ENCODE data around the gene SLC35C1. TPM values are rescaled to one million over a fixed set of nuclear protein-coding genes. Genes with fewer than 3 reads are reported as not detected.
A peak's percentile ranks its signal among the peaks of the same experiment; 100 is the strongest.

Gene SLC35C1
- total and polyA plus RNA-seq, 9 of the 15 experiments (the other 6 are each of a cell fraction or from before 2014, with no cell fraction given), result 0.65 to 13.1 (median 2.4) TPM

DNA sequence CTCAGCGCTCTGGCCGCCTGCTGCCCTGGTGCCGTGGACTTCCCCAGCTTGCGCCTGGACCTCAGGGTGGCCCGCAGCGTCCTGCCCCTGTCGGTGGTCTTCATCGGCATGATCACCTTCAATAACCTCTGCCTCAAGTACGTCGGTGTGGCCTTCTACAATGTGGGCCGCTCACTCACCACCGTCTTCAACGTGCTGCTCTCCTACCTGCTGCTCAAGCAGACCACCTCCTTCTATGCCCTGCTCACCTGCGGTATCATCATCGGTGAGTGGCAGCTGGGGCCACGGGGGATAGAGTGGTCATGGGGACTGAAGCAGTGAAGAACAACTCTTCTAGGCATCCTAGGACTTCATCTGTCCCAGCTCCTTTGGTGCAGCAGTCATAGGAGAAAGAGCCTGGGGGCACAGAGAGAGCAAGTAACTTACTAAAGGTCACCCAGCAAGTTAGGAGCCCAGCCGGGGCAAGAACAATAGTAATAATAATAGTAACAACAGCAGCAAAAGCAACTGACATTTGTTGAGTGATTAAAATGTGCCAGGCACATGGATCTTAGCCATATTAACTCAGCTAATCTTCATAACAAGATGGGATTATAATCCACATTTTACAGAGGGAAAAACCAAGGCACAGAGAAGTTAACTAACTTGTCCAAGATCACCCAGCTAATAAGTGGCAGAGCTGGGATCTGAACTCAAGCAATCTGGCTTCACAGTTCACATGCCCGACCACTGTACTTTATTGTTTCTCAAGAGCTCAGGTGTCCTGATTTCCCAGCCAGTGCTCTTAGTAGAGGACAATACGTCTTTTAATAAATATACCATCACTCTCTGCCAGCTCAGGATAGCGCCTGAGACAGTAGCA, 1.4 kb downstream of the SLC35C1 start (continued):
- no peak for TF ChIP-seq ELF4 (CRISPR knock-in tag; IDR thresholded peaks at IDR 0.05)
- no peak for TF ChIP-seq BCL6 (CRISPR knock-in tag; IDR thresholded peaks at IDR 0.05)
- no peak for TF ChIP-seq GATAD2A (IDR thresholded peaks at IDR 0.05)
- peak; percentile 75 for TF ChIP-seq BCOR (IDR thresholded peaks at IDR 0.05)
- TF ChIP-seq, protein P1, sequence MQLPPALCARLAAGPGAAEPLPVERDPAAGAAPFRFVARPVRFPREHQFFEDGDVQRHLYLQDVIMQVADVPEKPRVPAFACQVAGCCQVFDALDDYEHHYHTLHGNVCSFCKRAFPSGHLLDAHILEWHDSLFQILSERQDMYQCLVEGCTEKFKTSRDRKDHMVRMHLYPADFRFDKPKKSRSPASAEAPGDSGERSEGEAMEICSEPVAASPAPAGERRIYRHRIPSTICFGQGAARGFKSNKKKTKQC (CRISPR knock-in tag; IDR thresholded peaks at IDR 0.05), result peak; percentile 26; the same call in 1 of the 2 replicates
- TF ChIP-seq, protein P2, sequence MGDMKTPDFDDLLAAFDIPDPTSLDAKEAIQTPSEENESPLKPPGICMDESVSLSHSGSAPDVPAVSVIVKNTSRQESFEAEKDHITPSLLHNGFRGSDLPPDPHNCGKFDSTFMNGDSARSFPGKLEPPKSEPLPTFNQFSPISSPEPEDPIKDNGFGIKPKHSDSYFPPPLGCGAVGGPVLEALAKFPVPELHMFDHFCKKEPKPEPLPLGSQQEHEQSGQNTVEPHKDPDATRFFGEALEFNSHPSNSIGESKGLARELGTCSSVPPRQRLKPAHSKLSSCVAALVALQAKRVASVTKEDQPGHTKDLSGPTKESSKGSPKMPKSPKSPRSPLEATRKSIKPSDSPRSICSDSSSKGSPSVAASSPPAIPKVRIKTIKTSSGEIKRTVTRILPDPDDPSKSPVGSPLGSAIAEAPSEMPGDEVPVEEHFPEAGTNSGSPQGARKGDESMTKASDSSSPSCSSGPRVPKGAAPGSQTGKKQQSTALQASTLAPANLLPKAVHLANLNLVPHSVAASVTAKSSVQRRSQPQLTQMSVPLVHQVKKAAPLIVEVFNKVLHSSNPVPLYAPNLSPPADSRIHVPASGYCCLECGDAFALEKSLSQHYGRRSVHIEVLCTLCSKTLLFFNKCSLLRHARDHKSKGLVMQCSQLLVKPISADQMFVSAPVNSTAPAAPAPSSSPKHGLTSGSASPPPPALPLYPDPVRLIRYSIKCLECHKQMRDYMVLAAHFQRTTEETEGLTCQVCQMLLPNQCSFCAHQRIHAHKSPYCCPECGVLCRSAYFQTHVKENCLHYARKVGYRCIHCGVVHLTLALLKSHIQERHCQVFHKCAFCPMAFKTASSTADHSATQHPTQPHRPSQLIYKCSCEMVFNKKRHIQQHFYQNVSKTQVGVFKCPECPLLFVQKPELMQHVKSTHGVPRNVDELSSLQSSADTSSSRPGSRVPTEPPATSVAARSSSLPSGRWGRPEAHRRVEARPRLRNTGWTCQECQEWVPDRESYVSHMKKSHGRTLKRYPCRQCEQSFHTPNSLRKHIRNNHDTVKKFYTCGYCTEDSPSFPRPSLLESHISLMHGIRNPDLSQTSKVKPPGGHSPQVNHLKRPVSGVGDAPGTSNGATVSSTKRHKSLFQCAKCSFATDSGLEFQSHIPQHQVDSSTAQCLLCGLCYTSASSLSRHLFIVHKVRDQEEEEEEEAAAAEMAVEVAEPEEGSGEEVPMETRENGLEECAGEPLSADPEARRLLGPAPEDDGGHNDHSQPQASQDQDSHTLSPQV (IDR thresholded peaks at IDR 0.05), result peak; percentile 3; the same call in 1 of the 2 replicates
- no peak for TF ChIP-seq ZNF444 (CRISPR knock-in tag; IDR thresholded peaks at IDR 0.05)
- TF ChIP-seq, protein P3, sequence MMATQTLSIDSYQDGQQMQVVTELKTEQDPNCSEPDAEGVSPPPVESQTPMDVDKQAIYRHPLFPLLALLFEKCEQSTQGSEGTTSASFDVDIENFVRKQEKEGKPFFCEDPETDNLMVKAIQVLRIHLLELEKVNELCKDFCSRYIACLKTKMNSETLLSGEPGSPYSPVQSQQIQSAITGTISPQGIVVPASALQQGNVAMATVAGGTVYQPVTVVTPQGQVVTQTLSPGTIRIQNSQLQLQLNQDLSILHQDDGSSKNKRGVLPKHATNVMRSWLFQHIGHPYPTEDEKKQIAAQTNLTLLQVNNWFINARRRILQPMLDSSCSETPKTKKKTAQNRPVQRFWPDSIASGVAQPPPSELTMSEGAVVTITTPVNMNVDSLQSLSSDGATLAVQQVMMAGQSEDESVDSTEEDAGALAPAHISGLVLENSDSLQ (IDR thresholded peaks at IDR 0.05), result peak; percentile 57; the same call in 1 of the 2 replicates
- TF ChIP-seq ZNF707 (CRISPR knock-in tag; conservative IDR thresholded peaks at IDR 0.05), result no peak
- TF ChIP-seq ZNF764 (CRISPR knock-in tag; IDR thresholded peaks at IDR 0.05; ENCODE audit: low read depth), result no peak
- TF ChIP-seq, protein P4, sequence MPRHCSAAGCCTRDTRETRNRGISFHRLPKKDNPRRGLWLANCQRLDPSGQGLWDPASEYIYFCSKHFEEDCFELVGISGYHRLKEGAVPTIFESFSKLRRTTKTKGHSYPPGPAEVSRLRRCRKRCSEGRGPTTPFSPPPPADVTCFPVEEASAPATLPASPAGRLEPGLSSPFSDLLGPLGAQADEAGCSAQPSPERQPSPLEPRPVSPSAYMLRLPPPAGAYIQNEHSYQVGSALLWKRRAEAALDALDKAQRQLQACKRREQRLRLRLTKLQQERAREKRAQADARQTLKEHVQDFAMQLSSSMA (CRISPR knock-in tag; IDR thresholded peaks at IDR 0.05), result no peak
- 0 out of 2 replicates have a peak, but pooled peaks have one; percentile 21 for TF ChIP-seq GABPB1 (CRISPR knock-in tag; IDR thresholded peaks at IDR 0.05)
- TF ChIP-seq FOSL1 (tag; conservative IDR thresholded peaks at IDR 0.05), result no peak
- TF ChIP-seq CXXC5 (CRISPR knock-in tag; IDR thresholded peaks at IDR 0.05), result 0 out of 2 replicates have a peak, but pooled peaks have one; percentile 14
- no peak for TF ChIP-seq ZNF586 (CRISPR knock-in tag; conservative IDR thresholded peaks at IDR 0.05)
- TF ChIP-seq ERF (CRISPR knock-in tag; IDR thresholded peaks at IDR 0.05), result no peak
- TF ChIP-seq FOXK2 (conservative IDR thresholded peaks at IDR 0.05 in 1 of 2, IDR thresholded peaks at IDR 0.05 in 1 of 2; ENCODE audit: low read depth in 2 of 2), result no peak
- no peak for TF ChIP-seq ZNF133 (CRISPR knock-in tag; IDR thresholded peaks at IDR 0.05)
- TF ChIP-seq, protein P5, sequence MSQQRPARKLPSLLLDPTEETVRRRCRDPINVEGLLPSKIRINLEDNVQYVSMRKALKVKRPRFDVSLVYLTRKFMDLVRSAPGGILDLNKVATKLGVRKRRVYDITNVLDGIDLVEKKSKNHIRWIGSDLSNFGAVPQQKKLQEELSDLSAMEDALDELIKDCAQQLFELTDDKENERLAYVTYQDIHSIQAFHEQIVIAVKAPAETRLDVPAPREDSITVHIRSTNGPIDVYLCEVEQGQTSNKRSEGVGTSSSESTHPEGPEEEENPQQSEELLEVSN (IDR thresholded peaks at IDR 0.05; ENCODE audit: borderline replicate concordance in 1 of 2, extremely low read depth in 1 of 2, insufficient read depth in 1 of 2, insufficient read length in 1 of 2, low read depth in 1 of 2, low read length in 1 of 2, poor library complexity in 1 of 2, severe bottlenecking in 1 of 2), result peak in 1 of 2 experiments; percentile 28
- no peak for TF ChIP-seq TCFL5 (CRISPR knock-in tag; conservative IDR thresholded peaks at IDR 0.05)
- TF ChIP-seq GTF2F1 (IDR thresholded peaks at IDR 0.05; ENCODE audit: low read depth, low read length), result no peak

Measured in K562 (cell line).